GM23338 (cell line): ENCODE results near the gene SPC24. TPM values are rescaled to one million over a fixed set of nuclear protein-coding genes. Genes with fewer than 3 reads are reported as not detected.

Source experiments
- ATAC-seq: fragments of 200-7000 bp; cut with Tn5 transposase; 3 replicates; pipeline ENCODE4 v1.9.1; 2020
- DNase-seq: peaks from one replicate; pipeline ENCODE4 v3.0.0-alpha.2; 2015; ENCODE audit warnings: low spot score
- H2AFZ ChIP-seq: fragments of 200-600 bp; sonication (generic); 2 replicates; pipeline ENCODE4 v1.8.0; 2016; ENCODE audit warnings: antibody characterized with exemption, mild to moderate bottlenecking, moderate library complexity
- H3F3A ChIP-seq: fragments of 200-600 bp; sonication (generic); replicated peaks from 2 replicates; pipeline ENCODE4 v1.8.0; 2017; ENCODE audit warnings: antibody characterized with exemption, mixed run types, low read depth
- H3K27ac ChIP-seq: fragments of 200-600 bp; sonication (generic); 2 replicates; pipeline ENCODE4 v1.6.1; 2016; ENCODE audit warnings: low read depth
- H3K27me3 ChIP-seq: fragments of 200-600 bp; sonication (generic); 2 replicates; pipeline ENCODE4 v1.8.0; 2016; ENCODE audit warnings: mild to moderate bottlenecking, mixed run types, moderate library complexity; ENCODE audit not compliant: insufficient read depth
- H3K36me3 ChIP-seq: fragments of 200-600 bp; sonication (generic); 2 replicates; pipeline ENCODE4 v1.8.0; 2016; ENCODE audit warnings: mild to moderate bottlenecking; ENCODE audit not compliant: insufficient read depth
- H3K4me1 ChIP-seq: fragments of 200-600 bp; sonication (generic); 2 replicates; pipeline ENCODE4 v1.8.0; 2016; ENCODE audit warnings: mild to moderate bottlenecking, moderate library complexity; ENCODE audit not compliant: insufficient read depth
- H3K4me2 ChIP-seq: fragments of 200-600 bp; sonication (generic); 2 replicates; pipeline ENCODE4 v1.7.1; 2017; ENCODE audit warnings: mixed run types
- H3K4me3 ChIP-seq: fragments of 200-600 bp; sonication (generic); 2 replicates; pipeline ENCODE4 v1.6.1; 2016; ENCODE audit warnings: mixed run types
- H3K79me2 ChIP-seq: fragments of 200-600 bp; sonication (generic); replicated peaks from 2 replicates; pipeline ENCODE4 v1.8.0; 2017; ENCODE audit warnings: mild to moderate bottlenecking; ENCODE audit not compliant: insufficient read depth
- H3K9me2 ChIP-seq: fragments of 200-600 bp; sonication (generic); 2 replicates; pipeline ENCODE4 v1.8.0; 2017; ENCODE audit not compliant: insufficient read depth
- H4K20me1 ChIP-seq: fragments of 200-600 bp; sonication (generic); replicated peaks from 2 replicates; pipeline ENCODE4 v1.8.0; 2017; ENCODE audit warnings: mild to moderate bottlenecking; ENCODE audit not compliant: insufficient read depth
- H3K27ac Mint-ChIP-seq: 2 replicates; pipeline ENCODE4 v1.8.0; 2020; ENCODE audit warnings: inconsistent platforms, mild to moderate bottlenecking, moderate library complexity, mixed read lengths
- H3K27me3 Mint-ChIP-seq: 3 replicates; pipeline ENCODE4 v1.8.0; 2022; ENCODE audit warnings: low read depth, mild to moderate bottlenecking, moderate library complexity, mixed read lengths, inconsistent platforms; ENCODE audit not compliant: insufficient read depth, poor library complexity
- H3K36me3 Mint-ChIP-seq: 3 replicates; pipeline ENCODE4 v1.8.0; 2021; ENCODE audit warnings: low read depth, mild to moderate bottlenecking, inconsistent platforms, moderate library complexity, mixed read lengths
- H3K4me1 Mint-ChIP-seq: 3 replicates; pipeline ENCODE4 v1.8.0; 2020; ENCODE audit warnings: mild to moderate bottlenecking, inconsistent platforms, mixed read lengths
- H3K4me3 Mint-ChIP-seq: 3 replicates; pipeline ENCODE4 v1.8.0; 2021; ENCODE audit warnings: moderate library complexity, mild to moderate bottlenecking, inconsistent platforms, mixed read lengths
- H3K9me3 Mint-ChIP-seq: 3 replicates; pipeline ENCODE4 v1.8.0; 2020; ENCODE audit warnings: moderate library complexity, mild to moderate bottlenecking, inconsistent platforms, mixed read lengths
- EZH2phosphoT487 ChIP-seq: fragments of 200-600 bp; sonication (generic); IDR thresholded peaks from one replicate; pipeline ENCODE4 v1.8.1; 2018; ENCODE audit warnings: antibody characterized with exemption; ENCODE audit not compliant: unreplicated experiment
- JUNB ChIP-seq: IDR thresholded peaks from one replicate; pipeline ENCODE4 v1.6.1; 2016; ENCODE audit warnings: antibody characterized with exemption; ENCODE audit not compliant: unreplicated experiment
- POLR2AphosphoS5 ChIP-seq: IDR thresholded peaks from 2 replicates; pipeline ENCODE4 v1.6.1; 2016; ENCODE audit warnings: antibody characterized with exemption, low read depth
- polyA plus RNA-seq: library from polyadenylated mRNA; unstranded; fragments of >200 nt; fragmentation: Nextera tagmentation; extraction: Ambion mirVana; gene quantifications from 2 replicates; pipeline ENCODE4 v1.2.1, GENCODE V29; 2016
- total RNA-seq: library from RNA; depleted of rRNA; stranded (reverse); fragments of >200 nt; shearing (Covaris generic); gene quantifications from 2 replicates; pipeline ENCODE4 v1.2.3, GENCODE V29; 2014
- TF ChIP-seq, protein P1 (sequence below): fragments of 250-450 bp; sonication (Bioruptor Pico); IDR thresholded peaks from 2 replicates; pipeline ENCODE4 v1.5.0; 2020; ENCODE audit warnings: mild to moderate bottlenecking, moderate library complexity
- TF ChIP-seq, protein P2 (sequence below), 2 experiments: fragments of 200-600 bp in 1 of 2; sonication (generic) in 1 of 2; conservative IDR thresholded peaks; 2 replicates each; pipeline versions ENCODE4 v1.5.1 to v1.6.1; 2016 to 2017; ENCODE audit warnings: antibody characterized with exemption in 2 of 2, low read depth in 2 of 2, mild to moderate bottlenecking in 2 of 2, moderate library complexity in 1 of 2
- TF ChIP-seq, protein P3 (sequence below): IDR thresholded peaks from 2 replicates; pipeline ENCODE4 v1.6.1; 2016; ENCODE audit warnings: antibody characterized with exemption

SPC24 gene
- total and polyA plus RNA-seq, 2 experiments from 2014 or later = 38.7 to 40.6 TPM

DNA sequence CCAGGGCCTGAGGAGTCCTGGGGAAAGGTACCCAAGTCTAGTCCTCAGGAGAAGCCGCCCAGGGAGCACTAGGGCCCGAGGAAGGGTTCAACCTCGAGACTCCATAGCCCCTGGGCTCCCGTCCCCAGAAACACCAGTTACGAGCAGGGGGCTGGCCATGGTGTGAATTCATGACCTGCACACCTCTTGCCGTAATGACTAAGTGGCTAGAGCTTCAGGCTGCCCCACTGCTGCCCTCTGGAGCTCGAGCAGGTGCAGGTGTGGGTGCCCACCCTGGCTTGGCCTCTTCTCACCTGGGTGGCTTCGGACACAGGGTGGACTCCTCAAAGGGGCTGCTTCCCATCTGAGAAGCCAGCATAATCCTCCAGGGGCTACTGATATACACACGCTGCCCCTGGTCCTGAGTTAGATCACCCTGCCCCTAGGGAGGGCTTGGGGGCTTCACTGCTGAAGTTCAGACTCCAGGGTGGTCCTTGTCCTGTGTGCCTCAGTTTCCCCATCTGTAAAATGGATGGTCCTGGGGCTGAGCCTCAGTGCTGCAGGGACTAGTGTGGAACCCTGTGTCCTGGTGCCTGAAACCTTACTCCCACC, 13.6 kb downstream of the SPC24 start:
- peak overlapping the region; percentile 79 for H3K27ac ChIP-seq

DNA sequence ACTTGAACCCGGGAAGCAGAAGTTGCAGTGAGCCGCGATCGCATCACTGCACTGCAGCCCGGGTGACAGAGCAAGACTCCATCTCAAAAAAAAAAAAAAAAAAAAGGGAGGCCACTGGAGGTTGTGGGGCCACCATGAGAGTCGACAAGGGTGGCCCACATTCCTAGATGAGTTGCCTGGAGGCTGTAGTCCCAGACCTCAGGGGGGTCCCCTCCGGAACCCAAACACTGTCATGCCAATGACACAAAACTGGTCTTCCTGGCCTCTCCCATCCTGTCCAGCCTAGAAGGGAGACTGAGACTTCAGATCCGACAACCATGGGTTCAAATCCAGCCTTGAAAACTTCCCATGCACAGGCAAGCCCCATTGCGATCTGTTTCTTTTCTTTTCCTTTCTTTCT, 14.7 kb downstream of the SPC24 start:
- Histone ChIP-seq H2AFZ (no peak overlapping the region), H4K20me1 (peaks cover 2% of the 10 kb centered on the region), H3K4me3 (no peak overlapping the region), H3K36me3 (peaks cover 7% of the 10 kb centered on the region), H3F3A (peaks cover 34% of the 10 kb centered on the region), H3K79me2 (no peaks in the 10 kb centered on the region), H3K27me3 (no peaks in the 10 kb centered on the region), H3K4me1 (peaks cover 39% of the 10 kb centered on the region), H3K9me2 (no peaks in the 10 kb centered on the region), H3K27ac (no peak overlapping the region), H3K4me2 (no peak overlapping the region)
- H3K9me3 Mint-ChIP-seq = peaks cover 2% of the 10 kb centered on the region; the same call in 1 of the 3 replicates
- peaks cover 10% of the 10 kb centered on the region for H3K36me3 Mint-ChIP-seq
- H3K27me3 Mint-ChIP-seq = peaks cover 21% of the 10 kb centered on the region
- peaks cover 23% of the 10 kb centered on the region for H3K4me1 Mint-ChIP-seq
- TF ChIP-seq EZH2phosphoT487 (no peak), POLR2AphosphoS5 (no peak)
- TF ChIP-seq, protein P1, sequence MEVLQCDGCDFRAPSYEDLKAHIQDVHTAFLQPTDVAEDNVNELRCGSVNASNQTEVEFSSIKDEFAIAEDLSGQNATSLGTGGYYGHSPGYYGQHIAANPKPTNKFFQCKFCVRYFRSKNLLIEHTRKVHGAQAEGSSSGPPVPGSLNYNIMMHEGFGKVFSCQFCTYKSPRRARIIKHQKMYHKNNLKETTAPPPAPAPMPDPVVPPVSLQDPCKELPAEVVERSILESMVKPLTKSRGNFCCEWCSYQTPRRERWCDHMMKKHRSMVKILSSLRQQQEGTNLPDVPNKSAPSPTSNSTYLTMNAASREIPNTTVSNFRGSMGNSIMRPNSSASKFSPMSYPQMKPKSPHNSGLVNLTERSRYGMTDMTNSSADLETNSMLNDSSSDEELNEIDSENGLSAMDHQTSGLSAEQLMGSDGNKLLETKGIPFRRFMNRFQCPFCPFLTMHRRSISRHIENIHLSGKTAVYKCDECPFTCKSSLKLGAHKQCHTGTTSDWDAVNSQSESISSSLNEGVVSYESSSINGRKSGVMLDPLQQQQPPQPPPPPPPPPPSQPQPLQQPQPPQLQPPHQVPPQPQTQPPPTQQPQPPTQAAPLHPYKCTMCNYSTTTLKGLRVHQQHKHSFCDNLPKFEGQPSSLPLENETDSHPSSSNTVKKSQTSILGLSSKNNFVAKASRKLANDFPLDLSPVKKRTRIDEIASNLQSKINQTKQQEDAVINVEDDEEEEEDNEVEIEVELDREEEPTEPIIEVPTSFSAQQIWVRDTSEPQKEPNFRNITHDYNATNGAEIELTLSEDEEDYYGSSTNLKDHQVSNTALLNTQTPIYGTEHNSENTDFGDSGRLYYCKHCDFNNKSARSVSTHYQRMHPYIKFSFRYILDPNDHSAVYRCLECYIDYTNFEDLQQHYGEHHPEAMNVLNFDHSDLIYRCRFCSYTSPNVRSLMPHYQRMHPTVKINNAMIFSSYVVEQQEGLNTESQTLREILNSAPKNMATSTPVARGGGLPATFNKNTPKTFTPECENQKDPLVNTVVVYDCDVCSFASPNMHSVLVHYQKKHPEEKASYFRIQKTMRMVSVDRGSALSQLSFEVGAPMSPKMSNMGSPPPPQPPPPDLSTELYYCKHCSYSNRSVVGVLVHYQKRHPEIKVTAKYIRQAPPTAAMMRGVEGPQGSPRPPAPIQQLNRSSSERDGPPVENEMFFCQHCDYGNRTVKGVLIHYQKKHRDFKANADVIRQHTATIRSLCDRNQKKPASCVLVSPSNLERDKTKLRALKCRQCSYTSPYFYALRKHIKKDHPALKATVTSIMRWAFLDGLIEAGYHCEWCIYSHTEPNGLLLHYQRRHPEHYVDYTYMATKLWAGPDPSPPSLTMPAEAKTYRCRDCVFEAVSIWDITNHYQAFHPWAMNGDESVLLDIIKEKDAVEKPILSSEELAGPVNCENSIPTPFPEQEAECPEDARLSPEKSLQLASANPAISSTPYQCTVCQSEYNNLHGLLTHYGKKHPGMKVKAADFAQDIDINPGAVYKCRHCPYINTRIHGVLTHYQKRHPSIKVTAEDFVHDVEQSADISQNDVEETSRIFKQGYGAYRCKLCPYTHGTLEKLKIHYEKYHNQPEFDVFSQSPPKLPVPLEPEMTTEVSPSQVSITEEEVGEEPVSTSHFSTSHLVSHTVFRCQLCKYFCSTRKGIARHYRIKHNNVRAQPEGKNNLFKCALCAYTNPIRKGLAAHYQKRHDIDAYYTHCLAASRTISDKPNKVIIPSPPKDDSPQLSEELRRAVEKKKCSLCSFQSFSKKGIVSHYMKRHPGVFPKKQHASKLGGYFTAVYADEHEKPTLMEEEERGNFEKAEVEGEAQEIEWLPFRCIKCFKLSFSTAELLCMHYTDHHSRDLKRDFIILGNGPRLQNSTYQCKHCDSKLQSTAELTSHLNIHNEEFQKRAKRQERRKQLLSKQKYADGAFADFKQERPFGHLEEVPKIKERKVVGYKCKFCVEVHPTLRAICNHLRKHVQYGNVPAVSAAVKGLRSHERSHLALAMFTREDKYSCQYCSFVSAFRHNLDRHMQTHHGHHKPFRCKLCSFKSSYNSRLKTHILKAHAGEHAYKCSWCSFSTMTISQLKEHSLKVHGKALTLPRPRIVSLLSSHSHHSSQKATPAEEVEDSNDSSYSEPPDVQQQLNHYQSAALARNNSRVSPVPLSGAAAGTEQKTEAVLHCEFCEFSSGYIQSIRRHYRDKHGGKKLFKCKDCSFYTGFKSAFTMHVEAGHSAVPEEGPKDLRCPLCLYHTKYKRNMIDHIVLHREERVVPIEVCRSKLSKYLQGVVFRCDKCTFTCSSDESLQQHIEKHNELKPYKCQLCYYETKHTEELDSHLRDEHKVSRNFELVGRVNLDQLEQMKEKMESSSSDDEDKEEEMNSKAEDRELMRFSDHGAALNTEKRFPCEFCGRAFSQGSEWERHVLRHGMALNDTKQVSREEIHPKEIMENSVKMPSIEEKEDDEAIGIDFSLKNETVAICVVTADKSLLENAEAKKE = no peak
- TF ChIP-seq, protein P2, sequence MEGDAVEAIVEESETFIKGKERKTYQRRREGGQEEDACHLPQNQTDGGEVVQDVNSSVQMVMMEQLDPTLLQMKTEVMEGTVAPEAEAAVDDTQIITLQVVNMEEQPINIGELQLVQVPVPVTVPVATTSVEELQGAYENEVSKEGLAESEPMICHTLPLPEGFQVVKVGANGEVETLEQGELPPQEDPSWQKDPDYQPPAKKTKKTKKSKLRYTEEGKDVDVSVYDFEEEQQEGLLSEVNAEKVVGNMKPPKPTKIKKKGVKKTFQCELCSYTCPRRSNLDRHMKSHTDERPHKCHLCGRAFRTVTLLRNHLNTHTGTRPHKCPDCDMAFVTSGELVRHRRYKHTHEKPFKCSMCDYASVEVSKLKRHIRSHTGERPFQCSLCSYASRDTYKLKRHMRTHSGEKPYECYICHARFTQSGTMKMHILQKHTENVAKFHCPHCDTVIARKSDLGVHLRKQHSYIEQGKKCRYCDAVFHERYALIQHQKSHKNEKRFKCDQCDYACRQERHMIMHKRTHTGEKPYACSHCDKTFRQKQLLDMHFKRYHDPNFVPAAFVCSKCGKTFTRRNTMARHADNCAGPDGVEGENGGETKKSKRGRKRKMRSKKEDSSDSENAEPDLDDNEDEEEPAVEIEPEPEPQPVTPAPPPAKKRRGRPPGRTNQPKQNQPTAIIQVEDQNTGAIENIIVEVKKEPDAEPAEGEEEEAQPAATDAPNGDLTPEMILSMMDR (conservative IDR thresholded peaks at IDR 0.05; ENCODE audit: low read depth in 2 of 2) = no peak
- H3K27ac Mint-ChIP-seq = no peak overlapping the region
- ATAC-seq (no peak), DNase-seq (no peak)
- no peak overlapping the region for H3K4me3 Mint-ChIP-seq

More for the DNA sequence above, 13.6 kb downstream of the SPC24 start:
- Histone ChIP-seq H3K4me3 (no peak overlapping the region), H2AFZ (no peak overlapping the region), H3K4me2 (peak overlapping the region; percentile 71; the same call in 1 of the 2 replicates), H3K4me1 (peaks cover 39% of the 10 kb centered on the region), H3F3A (peaks cover 32% of the 10 kb centered on the region), H3K27me3 (no peaks in the 10 kb centered on the region), H3K9me2 (no peaks in the 10 kb centered on the region), H3K79me2 (no peaks in the 10 kb centered on the region), H4K20me1 (peaks cover 3% of the 10 kb centered on the region), H3K36me3 (peaks cover 10% of the 10 kb centered on the region)
- no peak overlapping the region for H3K4me3 Mint-ChIP-seq
- H3K27me3 Mint-ChIP-seq = peaks cover 20% of the 10 kb centered on the region
- peaks cover 21% of the 10 kb centered on the region for H3K36me3 Mint-ChIP-seq
- H3K4me1 Mint-ChIP-seq = peaks cover 23% of the 10 kb centered on the region
- TF ChIP-seq JUNB (no peak), EZH2phosphoT487 (no peak)
- TF ChIP-seq, protein P2 (conservative IDR thresholded peaks at IDR 0.05; ENCODE audit: low read depth in 2 of 2) = peak; percentile 10 to 51; a peak in 2 of 4 replicates
- TF ChIP-seq, protein P3, sequence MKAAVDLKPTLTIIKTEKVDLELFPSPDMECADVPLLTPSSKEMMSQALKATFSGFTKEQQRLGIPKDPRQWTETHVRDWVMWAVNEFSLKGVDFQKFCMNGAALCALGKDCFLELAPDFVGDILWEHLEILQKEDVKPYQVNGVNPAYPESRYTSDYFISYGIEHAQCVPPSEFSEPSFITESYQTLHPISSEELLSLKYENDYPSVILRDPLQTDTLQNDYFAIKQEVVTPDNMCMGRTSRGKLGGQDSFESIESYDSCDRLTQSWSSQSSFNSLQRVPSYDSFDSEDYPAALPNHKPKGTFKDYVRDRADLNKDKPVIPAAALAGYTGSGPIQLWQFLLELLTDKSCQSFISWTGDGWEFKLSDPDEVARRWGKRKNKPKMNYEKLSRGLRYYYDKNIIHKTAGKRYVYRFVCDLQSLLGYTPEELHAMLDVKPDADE = no peak
- no peaks in the 10 kb centered on the region for H3K9me3 Mint-ChIP-seq
- DNase-seq (no peak), ATAC-seq (no peak)
- no peak overlapping the region; the same call in 1 of the 2 replicates for H3K27ac Mint-ChIP-seq
